GOT3 (cell line): ENCODE measurements around the gene CBLB.
"Not testable (repeated sequence)": the region's sequence is repeated elsewhere in the genome, so short reads cannot be mapped to it uniquely, and the experiment has no call there.

Source experiments
- DNase-seq: peaks from one replicate; lab custom pipeline; 2025; ENCODE audit warnings: mixed read lengths; lab: John Stamatoyannopoulos, UW

The CBLB gene

DNA sequence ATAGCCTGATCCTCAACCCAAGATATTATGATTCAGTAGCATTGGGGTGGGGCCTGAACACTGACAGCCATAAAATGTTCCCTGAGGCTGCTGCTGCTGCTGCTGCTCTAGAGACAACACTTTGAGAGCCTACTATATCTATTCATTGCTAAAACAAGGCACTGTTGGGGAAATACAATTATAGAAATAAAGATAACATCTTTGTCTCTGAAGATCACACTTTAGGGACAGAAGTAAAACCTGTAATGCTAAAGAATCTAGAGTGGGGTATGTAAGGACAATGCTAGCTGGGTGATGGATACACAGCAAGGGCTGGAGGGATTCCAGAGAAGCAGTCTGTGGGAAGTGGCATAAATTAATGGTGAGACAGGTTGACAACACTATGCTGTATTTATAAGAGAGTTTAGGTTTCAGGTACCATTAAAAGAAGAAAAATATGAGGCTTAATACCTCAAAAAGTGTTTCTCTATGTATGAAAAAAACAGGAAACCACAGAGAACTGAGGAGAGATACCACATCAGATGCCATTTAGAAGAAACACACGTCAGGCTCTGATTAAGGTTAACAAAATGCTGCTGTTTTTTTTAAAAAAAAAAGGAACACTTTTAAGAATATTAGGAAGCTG, 115.9 kb downstream of the CBLB start:
- no peak for DNase-seq

DNA sequence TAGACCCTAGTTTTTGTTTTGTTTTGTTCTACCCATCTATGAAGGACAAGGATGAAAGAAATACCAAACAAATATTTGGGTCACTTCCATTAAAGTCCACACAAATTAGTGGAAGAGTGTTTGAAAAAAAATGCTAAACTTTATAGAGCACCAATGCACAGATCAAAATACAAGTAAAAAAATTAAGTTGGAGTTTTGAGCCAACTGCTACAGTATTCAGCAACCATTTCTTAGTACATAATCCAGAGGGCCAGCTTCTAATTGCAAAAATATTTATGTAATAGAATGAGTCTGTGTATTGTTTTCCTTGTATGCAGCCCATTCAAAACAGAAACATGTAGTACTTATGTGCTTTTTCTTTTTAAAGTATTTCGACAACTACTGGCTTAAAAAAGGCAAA, 121.1 kb downstream of the CBLB start:
- DNase-seq, result no peak

GRCh38 chr3:105747060-105747541, 121.7 kb downstream of the CBLB start:
- no peak for DNase-seq

- no peak for DNase-seq
Measured at GRCh38 chr3:105746231-105746996, 122.4 kb downstream of the CBLB start.

DNA sequence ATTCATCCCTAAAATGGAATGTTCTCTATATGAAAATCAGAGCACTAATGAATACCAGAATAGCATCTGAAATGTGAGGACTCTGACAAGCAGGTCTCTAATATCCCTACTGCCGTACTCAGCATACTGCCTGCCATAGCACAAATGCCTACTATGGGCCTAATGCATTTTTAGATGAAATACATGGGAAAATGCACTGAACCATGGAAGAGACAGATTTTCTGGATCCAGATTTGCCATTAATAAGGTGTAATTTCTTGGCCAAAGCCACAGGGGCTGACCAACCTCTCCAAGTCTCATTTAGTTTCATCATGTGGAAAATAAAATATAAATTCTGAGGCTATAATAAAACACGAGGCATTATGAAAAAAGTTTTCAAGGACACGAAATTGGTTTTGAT, 123.8 kb downstream of the CBLB start:
- no peak for DNase-seq

- DNase-seq, result no peak
Measured at GRCh38 chr3:105744202-105744601, 124.6 kb downstream of the CBLB start.

DNA sequence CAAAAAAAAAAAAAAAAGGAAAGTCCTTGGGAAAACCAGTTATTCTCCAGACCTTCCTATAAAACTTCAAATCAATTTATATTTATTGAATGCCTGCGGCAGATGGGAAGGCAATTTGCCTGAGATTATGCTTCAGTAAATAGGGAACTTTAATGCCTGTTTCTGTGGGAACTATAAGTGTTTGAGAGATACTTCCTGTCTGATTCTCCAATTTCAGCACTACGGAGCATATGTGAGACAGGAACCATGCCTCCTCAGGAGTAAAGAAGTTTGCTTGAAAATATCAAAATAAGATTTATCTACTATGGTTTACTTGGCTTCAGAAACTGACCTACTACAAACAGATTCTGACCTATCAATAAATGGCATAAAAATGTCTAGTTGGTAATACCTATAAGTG, 135.5 kb downstream of the CBLB start:
- no peak for DNase-seq

GRCh38 chr3:105731686-105732085, 137.1 kb downstream of the CBLB start:
- no peak for DNase-seq

- DNase-seq, result no peak
Measured at GRCh38 chr3:105730801-105731354, 137.9 kb downstream of the CBLB start.

- DNase-seq, result no peak
Measured at GRCh38 chr3:105729667-105730066, 139.1 kb downstream of the CBLB start.

DNA sequence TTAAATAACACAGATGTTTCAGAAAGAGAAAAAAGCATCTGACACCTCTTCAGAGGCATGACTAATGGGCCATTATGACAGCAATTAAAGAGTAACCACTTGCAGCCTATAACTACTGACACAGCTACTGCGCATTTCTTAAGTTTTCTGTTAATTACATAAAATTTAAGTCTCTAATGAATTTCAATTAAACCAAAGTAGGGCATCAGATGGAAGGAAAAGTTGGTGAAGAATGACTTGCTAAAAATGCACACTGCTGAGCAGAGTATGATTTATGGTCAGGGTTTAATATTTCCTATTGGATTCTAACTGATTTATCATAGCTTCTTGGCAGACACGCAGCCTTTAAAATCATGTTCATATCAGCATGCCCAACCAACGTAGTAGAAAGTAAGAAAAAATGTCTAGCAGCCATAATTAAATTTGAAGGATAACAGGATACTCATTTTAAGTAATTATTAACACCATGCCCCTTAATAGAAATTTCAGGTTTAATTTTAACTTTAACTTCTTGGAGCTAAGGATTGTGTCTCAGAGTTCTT, 140.0 kb downstream of the CBLB start:
- no peak for DNase-seq

GRCh38 chr3:105727036-105727435, 141.8 kb downstream of the CBLB start:
- DNase-seq, result not testable (repeated sequence)

DNA sequence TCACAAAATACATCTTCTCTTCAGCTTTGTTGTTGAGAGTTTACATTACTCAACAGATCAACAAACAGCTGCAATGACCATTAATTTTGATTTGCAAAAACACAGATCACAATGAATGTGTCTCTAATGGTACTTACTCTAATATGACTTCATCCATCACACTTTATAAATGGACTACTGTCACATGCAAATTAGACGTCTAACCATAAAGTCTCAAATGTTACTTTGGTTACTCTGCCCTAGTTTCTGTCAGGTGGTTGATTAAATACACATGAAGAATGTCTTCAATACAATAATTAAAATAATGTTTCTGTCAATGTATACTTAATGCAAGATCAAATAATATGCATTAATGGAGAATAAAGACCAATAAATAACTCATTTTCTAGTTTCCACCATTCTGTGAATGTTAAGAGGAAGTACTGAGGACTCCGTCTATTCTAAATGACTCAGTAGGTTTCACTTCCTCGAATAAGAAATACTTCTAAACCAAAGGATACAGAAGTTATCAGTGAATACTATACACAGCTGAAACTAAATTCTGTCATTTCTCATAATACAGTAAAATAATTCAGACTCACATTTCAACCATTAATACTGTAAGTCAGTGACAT, 145.8 kb downstream of the CBLB start:
- DNase-seq, result no peak

- no peak for DNase-seq
Measured at GRCh38 chr3:105719791-105720190, 149.0 kb downstream of the CBLB start.

DNA sequence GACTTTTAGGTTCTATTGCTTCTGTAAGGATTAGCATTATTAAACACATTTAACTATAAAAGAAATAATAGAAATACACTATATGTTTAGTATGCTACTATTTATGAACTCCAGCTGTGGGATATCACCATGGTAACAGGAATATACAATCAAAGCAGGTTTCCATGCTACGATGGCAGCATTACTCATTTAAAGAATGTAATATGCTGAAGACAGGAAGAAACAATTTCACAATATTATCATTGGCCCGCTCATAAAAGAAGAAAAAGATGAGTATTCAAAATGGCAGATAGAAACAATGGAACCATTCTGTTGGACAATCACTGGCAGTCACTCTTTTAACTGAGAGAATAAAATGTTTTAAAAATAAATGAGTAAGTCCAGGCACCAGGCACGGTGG, 153.4 kb downstream of the CBLB start:
- DNase-seq, result no peak

GRCh38 chr3:105714453-105714852, 154.4 kb downstream of the CBLB start:
- no peak for DNase-seq

DNA sequence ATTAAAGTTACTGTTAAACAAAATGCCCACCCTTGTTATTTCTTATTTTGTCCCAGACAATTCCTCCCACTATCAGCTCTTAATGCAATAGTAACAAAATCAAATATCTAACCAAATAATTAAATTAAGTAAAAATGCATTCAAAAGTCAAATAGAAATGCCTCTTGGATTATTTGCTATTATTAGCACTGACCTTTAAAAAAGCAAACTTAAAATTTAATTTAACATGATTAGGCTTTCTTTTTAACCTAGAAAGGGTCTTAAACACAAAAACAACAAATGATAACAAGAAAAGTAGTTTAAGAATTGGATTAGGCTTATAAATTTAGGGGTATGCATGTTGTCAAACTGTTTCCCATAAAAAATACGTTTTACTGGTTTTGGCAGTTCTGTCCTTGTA, 159.8 kb downstream of the CBLB start:
- DNase-seq, result no peak

DNA sequence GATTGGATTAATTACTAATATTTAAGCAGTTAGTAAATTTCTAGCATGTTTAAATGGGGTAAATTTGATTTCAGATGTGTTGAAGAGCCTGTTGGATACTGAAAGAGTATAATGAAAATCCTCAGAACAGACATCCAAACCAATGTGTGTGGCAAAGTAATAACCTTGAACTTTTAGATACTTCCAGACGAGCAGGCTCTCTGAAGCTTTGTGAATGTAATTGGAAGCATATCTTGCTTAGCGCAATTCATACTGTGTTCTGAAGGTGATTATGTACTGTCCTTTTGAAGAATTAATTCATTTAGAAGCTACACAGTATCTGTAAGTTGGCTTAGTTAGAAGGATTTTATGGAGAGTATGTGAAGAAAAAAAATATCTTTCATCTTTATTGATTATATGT, 161.8 kb downstream of the CBLB start:
- no peak for DNase-seq

GRCh38 chr3:105704726-105705410, 163.9 kb downstream of the CBLB start:
- no peak for DNase-seq

DNA sequence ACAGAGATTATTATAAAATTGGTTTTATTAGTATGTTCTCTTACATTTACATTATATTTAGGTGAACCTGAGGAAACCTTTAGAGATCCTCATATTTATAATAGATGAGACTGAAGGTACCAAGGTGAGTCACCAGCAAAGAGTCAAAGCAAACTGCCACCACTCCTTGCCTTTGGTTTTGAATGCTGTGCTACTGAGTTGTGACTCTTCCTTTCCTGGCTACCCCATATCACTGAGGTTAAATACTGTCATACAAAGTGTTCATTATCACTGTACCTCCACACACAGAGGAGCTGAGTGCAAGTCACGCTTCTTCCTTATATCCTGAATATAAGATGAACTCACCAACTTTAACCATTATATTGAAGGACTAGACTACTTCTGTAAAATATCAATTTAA, 168.2 kb downstream of the CBLB start:
- DNase-seq, result no peak

DNA sequence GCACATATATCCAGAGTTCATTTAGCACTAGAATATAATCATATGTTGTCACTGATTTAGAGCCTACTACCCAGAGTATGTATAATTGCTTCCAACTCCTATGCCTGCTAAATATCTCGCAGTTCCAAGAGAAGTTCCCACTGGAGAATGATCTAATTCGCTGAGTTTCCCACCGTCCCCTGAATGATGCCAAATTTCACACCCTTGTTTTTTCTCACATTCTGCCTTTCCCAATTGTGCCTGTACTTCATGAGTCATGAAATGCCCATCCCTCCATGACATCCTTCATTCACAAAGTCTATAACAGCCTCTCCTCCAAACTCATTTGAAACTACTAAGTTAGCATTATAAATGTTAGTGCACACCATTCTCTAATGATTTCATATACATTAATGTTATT, 177.2 kb downstream of the CBLB start:
- DNase-seq, result no peak

DNA sequence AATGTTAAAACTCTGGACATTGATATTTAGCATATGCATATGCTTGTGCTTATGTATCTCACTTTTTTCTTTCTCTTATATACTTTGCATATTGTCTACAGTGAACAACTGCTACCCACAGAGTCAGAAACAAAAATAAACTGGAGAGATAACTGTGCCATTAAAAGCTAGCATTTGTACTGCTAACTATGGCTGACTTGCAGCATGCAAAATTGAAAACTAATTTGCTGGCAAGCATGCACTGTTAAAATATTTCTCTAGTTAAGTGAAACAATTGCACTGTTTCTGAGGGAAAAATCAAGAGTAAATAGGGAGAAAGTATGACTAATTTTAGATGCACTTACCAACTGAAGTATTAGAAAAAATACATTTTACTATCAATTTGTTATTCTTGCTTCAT, 177.8 kb downstream of the CBLB start:
- DNase-seq, result no peak
